Endodermal cell (in vitro differentiated cells): ENCODE results near the gene KCNE2. TPM values are rescaled to one million over a fixed set of nuclear protein-coding genes. Genes with fewer than 3 reads are reported as not detected.

Experiments used
- DNase-seq: peaks from one replicate; pipeline ENCODE4 v3.0.0-alpha.2; 2017
- H3K27ac ChIP-seq: 2 replicates; pipeline ENCODE4 v1.5.1; 2013; ENCODE audit warnings: mild to moderate bottlenecking, low read depth, low read length, moderate library complexity
- H3K27me3 ChIP-seq: 2 replicates; pipeline ENCODE4 v1.6.1; 2013; ENCODE audit warnings: mild to moderate bottlenecking, low read length, moderate library complexity; ENCODE audit not compliant: insufficient read depth, control insufficient read depth, poor library complexity, severe bottlenecking
- H3K36me3 ChIP-seq: 2 replicates; pipeline ENCODE4 v1.7.0; 2013; ENCODE audit warnings: mild to moderate bottlenecking, low read length, moderate library complexity; ENCODE audit not compliant: control insufficient read depth, insufficient read depth
- H3K4me1 ChIP-seq: one replicate; pipeline ENCODE4 v1.7.0; 2013; ENCODE audit warnings: low read length; ENCODE audit not compliant: control insufficient read depth, insufficient read depth
- H3K4me3 ChIP-seq: 2 replicates; pipeline ENCODE4 v1.5.1; 2013; ENCODE audit warnings: mild to moderate bottlenecking, low read length, moderate library complexity
- H3K9ac ChIP-seq: 2 replicates; pipeline ENCODE4 v1.6.1; 2013; ENCODE audit warnings: mild to moderate bottlenecking, low read length, moderate library complexity; ENCODE audit not compliant: poor library complexity, severe bottlenecking; ENCODE audit errors: extremely low read depth
- H3K9me3 ChIP-seq: 2 replicates; pipeline ENCODE4 v1.6.1; 2013; ENCODE audit warnings: mild to moderate bottlenecking, low read length, moderate library complexity; ENCODE audit not compliant: control insufficient read depth
- H3K27ac Mint-ChIP-seq: 2 replicates; pipeline ENCODE4 v1.8.0; 2020; ENCODE audit warnings: mixed read lengths
- H3K27me3 Mint-ChIP-seq: 2 replicates; pipeline ENCODE4 v1.8.0; 2021; ENCODE audit warnings: mild to moderate bottlenecking, mixed read lengths; ENCODE audit not compliant: insufficient read depth
- H3K36me3 Mint-ChIP-seq: 2 replicates; pipeline ENCODE4 v1.8.0; 2020; ENCODE audit warnings: low read depth, mixed read lengths
- H3K4me1 Mint-ChIP-seq: 2 replicates; pipeline ENCODE4 v1.8.0; 2020; ENCODE audit warnings: mixed read lengths
- H3K4me3 Mint-ChIP-seq: 2 replicates; pipeline ENCODE4 v1.8.0; 2020; ENCODE audit warnings: mild to moderate bottlenecking, moderate library complexity, mixed read lengths
- H3K9me3 Mint-ChIP-seq: 2 replicates; pipeline ENCODE4 v1.8.0; 2020; ENCODE audit warnings: mild to moderate bottlenecking, mixed read lengths
- WGBS, 2 experiments: methylation state at CpG; one replicate each; pipeline versions ENCODE4 v1.1.5 to v1.1.7; 2013; ENCODE audit warnings: missing lambda C conversion rate in 2 of 2, mixed read lengths in 1 of 2; ENCODE audit not compliant: insufficient coverage in 1 of 2, insufficient read length in 1 of 2; 5-methylcytosine and 5-hydroxymethylcytosine counted together
- total RNA-seq, 2 donors: library from RNA; stranded (reverse); fragmentation: NEBNext Ultra II Directional in 1 of 2; extraction: Animal tissue kit (Norgen Biotek cat#: 25700) in 1 of 2; gene quantifications; 2 replicates in 1 of 2; 3 replicates in 1 of 2; pipeline ENCODE4 v1.2.1, GENCODE V29; 2021
- TF ChIP-seq, protein P1 (sequence below): fragments of 200-600 bp; sonication (generic); conservative IDR thresholded peaks from 2 replicates; pipeline ENCODE4 v1.5.0; 2021; ENCODE audit warnings: antibody characterized with exemption, mild to moderate bottlenecking

Gene KCNE2
- total RNA-seq, 2 donors from 2014 or later: 0.59 to 3.8 TPM

DNA sequence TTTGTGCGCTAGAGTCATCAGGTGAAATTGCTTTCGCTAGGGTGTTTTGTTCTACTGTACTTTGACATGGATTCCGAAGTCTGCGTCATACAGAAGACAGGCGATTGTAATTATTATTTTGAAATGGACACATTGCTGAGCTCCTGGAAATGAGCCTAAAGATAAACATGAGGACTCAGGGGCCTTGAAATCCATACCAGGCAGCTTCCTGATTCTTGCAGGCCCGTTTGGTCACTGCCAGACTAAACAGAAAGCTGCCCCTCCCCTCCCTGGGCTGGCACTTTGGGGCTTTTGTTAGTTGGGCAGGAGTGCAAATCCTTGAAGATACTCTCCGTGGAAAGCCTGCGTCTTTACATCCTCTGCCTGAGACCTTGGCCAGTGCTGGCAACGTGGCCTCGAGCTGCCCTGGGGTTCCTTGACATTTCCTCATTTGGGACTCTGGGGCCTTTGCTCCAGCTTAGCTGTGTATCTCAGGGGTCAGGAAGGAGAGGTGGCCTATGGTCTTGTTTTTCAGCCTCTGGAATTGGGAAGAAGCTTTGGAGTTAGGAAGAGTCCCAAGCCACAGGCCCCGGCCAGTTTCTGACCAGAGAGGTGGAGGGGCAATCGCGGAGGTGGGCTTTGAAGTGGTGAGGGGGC lies 26.9 kb upstream of the KCNE2 start:
- 92 to 93% methylated on average over 9 to 13 of the region's 13 CpGs for WGBS, 2 experiments

GRCh38 chr21:34337741-34338140 lies 26.1 kb upstream of the KCNE2 start:
- no peak overlapping the region for H3K9ac ChIP-seq
- no peaks in the 10 kb centered on the region for H3K9me3 ChIP-seq
- H3K4me3 ChIP-seq: no peak overlapping the region
- H3K27me3 ChIP-seq: no peaks in the 10 kb centered on the region
- TF ChIP-seq, protein P1, sequence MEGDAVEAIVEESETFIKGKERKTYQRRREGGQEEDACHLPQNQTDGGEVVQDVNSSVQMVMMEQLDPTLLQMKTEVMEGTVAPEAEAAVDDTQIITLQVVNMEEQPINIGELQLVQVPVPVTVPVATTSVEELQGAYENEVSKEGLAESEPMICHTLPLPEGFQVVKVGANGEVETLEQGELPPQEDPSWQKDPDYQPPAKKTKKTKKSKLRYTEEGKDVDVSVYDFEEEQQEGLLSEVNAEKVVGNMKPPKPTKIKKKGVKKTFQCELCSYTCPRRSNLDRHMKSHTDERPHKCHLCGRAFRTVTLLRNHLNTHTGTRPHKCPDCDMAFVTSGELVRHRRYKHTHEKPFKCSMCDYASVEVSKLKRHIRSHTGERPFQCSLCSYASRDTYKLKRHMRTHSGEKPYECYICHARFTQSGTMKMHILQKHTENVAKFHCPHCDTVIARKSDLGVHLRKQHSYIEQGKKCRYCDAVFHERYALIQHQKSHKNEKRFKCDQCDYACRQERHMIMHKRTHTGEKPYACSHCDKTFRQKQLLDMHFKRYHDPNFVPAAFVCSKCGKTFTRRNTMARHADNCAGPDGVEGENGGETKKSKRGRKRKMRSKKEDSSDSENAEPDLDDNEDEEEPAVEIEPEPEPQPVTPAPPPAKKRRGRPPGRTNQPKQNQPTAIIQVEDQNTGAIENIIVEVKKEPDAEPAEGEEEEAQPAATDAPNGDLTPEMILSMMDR: no peak
- no peaks in the 10 kb centered on the region for H3K9me3 Mint-ChIP-seq
- no peaks in the 10 kb centered on the region for H3K36me3 ChIP-seq
- H3K4me1 ChIP-seq: peaks cover 5% of the 10 kb centered on the region
- H3K27me3 Mint-ChIP-seq: no peaks in the 10 kb centered on the region
- peak; percentile 17 for DNase-seq
- H3K27ac Mint-ChIP-seq: no peak overlapping the region
- peaks cover 11% of the 10 kb centered on the region for H3K4me1 Mint-ChIP-seq
- H3K4me3 Mint-ChIP-seq: no peak overlapping the region
- no peak overlapping the region for H3K27ac ChIP-seq
- WGBS, 2 experiments: 76 to 82% methylated on average over 6 of the region's 6 CpGs
- H3K36me3 Mint-ChIP-seq: no peaks in the 10 kb centered on the region

More for the DNA sequence above, 26.9 kb upstream of the KCNE2 start:
- no peak overlapping the region for H3K27ac ChIP-seq
- H3K4me1 Mint-ChIP-seq: peaks cover 11% of the 10 kb centered on the region
- H3K4me3 Mint-ChIP-seq: no peak overlapping the region
- no peaks in the 10 kb centered on the region for H3K27me3 Mint-ChIP-seq
- DNase-seq: no peak
- no peaks in the 10 kb centered on the region for H3K36me3 ChIP-seq
- H3K9me3 Mint-ChIP-seq: no peaks in the 10 kb centered on the region
- no peaks in the 10 kb centered on the region for H3K9me3 ChIP-seq
- H3K36me3 Mint-ChIP-seq: no peaks in the 10 kb centered on the region
- no peaks in the 10 kb centered on the region for H3K27me3 ChIP-seq
- TF ChIP-seq, protein P1: no peak
- H3K4me3 ChIP-seq: no peak overlapping the region
- H3K4me1 ChIP-seq: peaks cover 5% of the 10 kb centered on the region
- no peak overlapping the region for H3K9ac ChIP-seq
- no peak overlapping the region for H3K27ac Mint-ChIP-seq

GRCh38 chr21:34338226-34338625 lies 25.6 kb upstream of the KCNE2 start:
- TF ChIP-seq, protein P1: no peak
- Mint-ChIP-seq H3K27ac (no peak overlapping the region), H3K4me3 (no peak overlapping the region), H3K36me3 (no peaks in the 10 kb centered on the region), H3K9me3 (no peaks in the 10 kb centered on the region), H3K4me1 (peaks cover 11% of the 10 kb centered on the region), H3K27me3 (no peaks in the 10 kb centered on the region)
- Histone ChIP-seq H3K9me3 (no peaks in the 10 kb centered on the region), H3K9ac (no peak overlapping the region), H3K4me3 (no peak overlapping the region), H3K27ac (no peak overlapping the region), H3K27me3 (no peaks in the 10 kb centered on the region), H3K36me3 (no peaks in the 10 kb centered on the region), H3K4me1 (peaks cover 5% of the 10 kb centered on the region)
- WGBS, 2 experiments: 94 to 97% methylated on average over 6 to 8 of the region's 8 CpGs
- DNase-seq: peak; percentile 41
